HUES48 (cell line): Measurements from ENCODE around the gene LIPG.

Experiments used
- H3K27ac ChIP-seq: one replicate; pipeline ENCODE4 v1.7.0; 2013; ENCODE audit warnings: low read depth, low read length, inconsistent platforms
- H3K27me3 ChIP-seq: 2 replicates; pipeline ENCODE4 v1.6.1; 2013; ENCODE audit warnings: mild to moderate bottlenecking, low read length; ENCODE audit not compliant: control insufficient read depth, insufficient read depth
- H3K36me3 ChIP-seq: 2 replicates; pipeline ENCODE4 v1.6.1; 2013; ENCODE audit warnings: low read length; ENCODE audit not compliant: control insufficient read depth, insufficient read depth
- H3K4me1 ChIP-seq: 2 replicates; pipeline ENCODE4 v1.6.1; 2013; ENCODE audit warnings: mild to moderate bottlenecking, low read length; ENCODE audit not compliant: control insufficient read depth, insufficient read depth
- H3K4me3 ChIP-seq: 2 replicates; pipeline ENCODE4 v1.5.1; 2013; ENCODE audit warnings: mild to moderate bottlenecking, low read depth, low read length
- H3K9ac ChIP-seq: 2 replicates; pipeline ENCODE4 v1.6.1; 2013; ENCODE audit warnings: mild to moderate bottlenecking, low read depth, low read length, moderate library complexity
- H3K9me3 ChIP-seq: 2 replicates; pipeline ENCODE4 v1.6.1; 2013; ENCODE audit warnings: low read length; ENCODE audit not compliant: control insufficient read depth, insufficient read depth

The LIPG gene

DNA sequence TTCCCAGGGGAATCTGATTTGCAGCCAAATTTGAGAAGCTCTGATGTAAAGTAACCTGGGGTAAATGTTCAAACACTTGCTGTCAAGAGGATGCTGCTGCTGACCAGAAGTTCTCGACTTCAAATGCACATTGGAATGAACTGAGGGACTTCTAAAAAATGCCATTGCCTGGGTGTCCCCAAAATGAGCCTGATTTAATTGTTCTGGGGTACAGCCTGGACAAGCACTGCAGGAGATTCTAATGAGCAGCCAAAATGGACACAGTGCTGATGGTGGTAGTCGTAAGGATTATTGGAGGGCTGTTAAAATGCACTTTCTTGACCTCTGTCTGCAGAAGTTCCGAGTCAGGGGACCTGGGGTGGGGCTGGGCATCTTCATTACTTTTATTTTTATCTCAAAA, 49.5 kb downstream of the LIPG start:
- Histone ChIP-seq H3K9me3 (no peaks in the 10 kb centered on the region), H3K27me3 (peaks cover 4% of the 10 kb centered on the region; the same call in 1 of the 2 replicates), H3K36me3 (no peaks in the 10 kb centered on the region), H3K4me3 (no peak overlapping the region), H3K9ac (no peak overlapping the region), H3K27ac (no peak overlapping the region), H3K4me1 (peaks cover 22% of the 10 kb centered on the region)

- Histone ChIP-seq H3K27me3 (peaks cover 4% of the 10 kb centered on the region; the same call in 1 of the 2 replicates), H3K9ac (0 out of 2 replicates have a peak overlapping the region, but pooled peaks have one; percentile 14), H3K4me1 (peaks cover 22% of the 10 kb centered on the region), H3K27ac (peak overlapping the region; percentile 87), H3K36me3 (no peaks in the 10 kb centered on the region), H3K9me3 (no peaks in the 10 kb centered on the region), H3K4me3 (peak overlapping the region; percentile 17)
These were observed 50.7 kb downstream of the LIPG start for GRCh38 chr18:49612515-49613033.

- Histone ChIP-seq H3K4me1 (peaks cover 22% of the 10 kb centered on the region), H3K27ac (peak overlapping the region; percentile 87), H3K36me3 (no peaks in the 10 kb centered on the region), H3K9ac (no peak overlapping the region), H3K4me3 (peak overlapping the region; percentile 24), H3K27me3 (peaks cover 4% of the 10 kb centered on the region; the same call in 1 of the 2 replicates), H3K9me3 (no peaks in the 10 kb centered on the region)
These were observed 51.3 kb downstream of the LIPG start for GRCh38 chr18:49613141-49613640.

DNA sequence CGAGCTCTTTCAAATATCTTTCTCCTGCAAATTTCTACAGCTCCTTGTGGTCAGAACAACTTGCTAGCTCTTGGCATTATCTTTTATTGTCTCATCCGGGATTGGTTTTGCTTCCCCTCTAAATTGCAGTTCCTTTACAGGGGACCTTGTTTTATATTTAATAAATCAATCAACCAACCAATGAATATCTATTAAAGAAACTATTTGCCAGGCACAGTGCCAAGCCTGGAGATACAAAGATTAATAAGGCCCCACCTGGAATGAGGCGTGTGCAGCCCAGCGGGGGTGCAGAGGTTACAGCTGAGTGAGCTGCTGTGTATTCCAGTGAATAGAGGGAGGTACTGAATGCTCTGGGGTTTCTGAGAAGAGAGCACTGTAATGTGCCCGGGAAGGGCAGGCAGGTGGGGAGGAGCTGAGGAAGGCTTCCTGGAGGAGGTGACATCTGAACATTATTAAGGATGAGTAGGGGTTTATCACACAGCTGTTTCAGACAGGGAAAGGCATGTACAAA, 51.8 kb downstream of the LIPG start:
- H3K4me1 ChIP-seq, result peaks cover 22% of the 10 kb centered on the region
- peak overlapping the region; percentile 24 for H3K4me3 ChIP-seq
- H3K9ac ChIP-seq, result no peak overlapping the region
- H3K27ac ChIP-seq, result peak overlapping the region; percentile 87
- peaks cover 4% of the 10 kb centered on the region; the same call in 1 of the 2 replicates for H3K27me3 ChIP-seq
- H3K9me3 ChIP-seq, result no peaks in the 10 kb centered on the region
- H3K36me3 ChIP-seq, result no peaks in the 10 kb centered on the region

- no peak overlapping the region for H3K4me3 ChIP-seq
- no peaks in the 10 kb centered on the region for H3K9me3 ChIP-seq
- H3K27ac ChIP-seq, result no peak overlapping the region
- H3K4me1 ChIP-seq, result peaks cover 22% of the 10 kb centered on the region
- H3K27me3 ChIP-seq, result peaks cover 4% of the 10 kb centered on the region; the same call in 1 of the 2 replicates
- no peaks in the 10 kb centered on the region for H3K36me3 ChIP-seq
- H3K9ac ChIP-seq, result no peak overlapping the region
These were observed 54.9 kb downstream of the LIPG start for GRCh38 chr18:49616618-49617328.

GRCh38 chr18:49617329-49617695, 55.5 kb downstream of the LIPG start:
- no peaks in the 10 kb centered on the region for H3K9me3 ChIP-seq
- peaks cover 17% of the 10 kb centered on the region for H3K4me1 ChIP-seq
- no peaks in the 10 kb centered on the region for H3K36me3 ChIP-seq
- no peak overlapping the region for H3K27ac ChIP-seq
- no peak overlapping the region for H3K9ac ChIP-seq
- no peak overlapping the region for H3K4me3 ChIP-seq
- H3K27me3 ChIP-seq, result peaks cover 4% of the 10 kb centered on the region; the same call in 1 of the 2 replicates

DNA sequence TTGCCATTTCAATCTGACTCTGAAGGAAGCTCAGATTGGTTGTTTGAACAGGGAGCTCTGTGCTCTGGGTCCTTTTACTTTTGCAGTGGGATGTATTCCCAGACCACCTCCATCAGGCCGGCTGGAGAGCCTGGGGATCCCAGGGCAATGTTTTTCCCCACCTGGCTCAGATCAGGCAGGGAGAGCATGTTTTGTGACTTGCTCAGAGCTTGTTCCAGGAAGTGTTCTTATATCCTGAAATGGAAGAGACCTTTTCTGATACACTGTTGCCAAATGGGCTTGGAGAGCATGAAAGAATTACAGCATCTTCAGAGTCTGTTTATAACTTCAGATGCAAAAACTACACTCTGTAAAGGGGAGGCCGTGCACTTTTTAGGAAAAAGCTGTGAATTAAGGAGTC, 56.0 kb downstream of the LIPG start:
- Histone ChIP-seq H3K9me3 (no peaks in the 10 kb centered on the region), H3K36me3 (no peaks in the 10 kb centered on the region), H3K4me3 (no peak overlapping the region), H3K27me3 (peaks cover 4% of the 10 kb centered on the region; the same call in 1 of the 2 replicates), H3K27ac (no peak overlapping the region), H3K9ac (no peak overlapping the region), H3K4me1 (peaks cover 11% of the 10 kb centered on the region)

DNA sequence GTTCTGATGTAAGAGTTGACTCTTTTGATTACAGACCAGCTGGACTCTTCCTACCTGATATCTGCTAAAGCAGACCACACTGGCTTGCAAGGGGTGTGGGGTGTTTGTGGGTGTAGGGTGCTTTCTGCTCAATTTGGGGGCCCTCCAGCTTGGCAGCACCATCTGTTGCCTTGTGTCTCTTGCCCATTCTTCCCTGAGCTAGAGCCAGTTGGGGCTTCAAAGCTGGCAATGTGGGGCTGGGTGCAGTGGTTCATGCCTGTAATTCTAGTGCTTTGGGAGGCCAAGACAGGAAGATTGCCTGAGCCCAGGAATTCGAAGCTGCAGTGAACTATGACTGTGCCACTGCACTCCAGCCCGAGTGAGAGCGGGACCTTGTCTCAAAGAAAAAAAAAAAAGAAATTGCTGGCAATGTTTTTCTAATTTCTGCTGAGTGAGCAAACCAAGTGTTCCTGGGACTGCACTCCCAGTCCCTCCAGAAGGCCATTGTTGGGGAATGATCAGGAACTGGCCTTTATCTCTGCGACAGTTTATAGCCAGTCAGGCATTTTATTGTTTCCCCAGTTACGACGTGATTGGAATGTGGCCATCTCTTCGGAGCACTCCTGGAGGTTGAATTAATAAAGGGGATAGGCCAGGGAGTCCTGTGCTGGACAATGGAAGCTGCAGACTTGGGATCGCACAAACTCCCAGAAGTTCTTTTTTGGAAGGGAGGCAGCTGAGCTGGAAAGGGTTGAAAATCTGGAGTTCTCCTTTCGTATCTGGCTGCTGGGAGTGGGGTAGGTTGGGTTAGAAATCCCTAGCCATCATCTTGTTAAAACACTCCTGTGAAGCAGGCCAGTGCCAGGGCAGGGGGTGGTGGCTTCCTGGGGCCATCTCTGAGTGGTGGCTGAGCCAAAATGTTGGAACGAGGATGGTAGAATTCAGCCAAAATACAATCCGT, 57.2 kb downstream of the LIPG start:
- Histone ChIP-seq H3K9ac (no peak overlapping the region), H3K36me3 (no peaks in the 10 kb centered on the region), H3K4me3 (no peak overlapping the region), H3K27ac (no peak overlapping the region), H3K9me3 (no peaks in the 10 kb centered on the region), H3K4me1 (peaks cover 2% of the 10 kb centered on the region), H3K27me3 (peaks cover 4% of the 10 kb centered on the region; the same call in 1 of the 2 replicates)

GRCh38 chr18:49619801-49620200, 57.9 kb downstream of the LIPG start:
- Histone ChIP-seq H3K27me3 (peaks cover 4% of the 10 kb centered on the region; the same call in 1 of the 2 replicates), H3K4me1 (no peaks in the 10 kb centered on the region), H3K36me3 (no peaks in the 10 kb centered on the region), H3K4me3 (no peak overlapping the region), H3K9me3 (no peaks in the 10 kb centered on the region), H3K27ac (no peak overlapping the region), H3K9ac (no peak overlapping the region)

DNA sequence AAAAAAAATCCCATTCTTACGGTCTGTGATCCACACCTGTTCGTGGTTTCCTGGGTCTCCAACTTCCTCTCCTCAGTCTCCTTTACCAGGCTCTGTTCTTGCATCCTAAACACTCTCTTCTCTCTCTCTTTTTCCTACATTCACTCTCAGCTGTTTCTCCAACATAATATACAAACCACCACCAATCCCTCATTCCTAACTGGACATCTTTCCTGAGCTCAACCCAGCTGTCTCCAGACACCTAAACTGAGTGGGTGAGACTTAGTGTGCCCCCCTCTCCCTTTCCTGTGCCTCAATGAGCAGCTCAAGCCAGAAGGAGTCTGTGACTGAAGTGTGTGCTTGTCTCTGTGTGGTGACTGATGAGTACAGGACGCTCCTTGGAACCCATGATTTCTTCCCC, 59.4 kb downstream of the LIPG start:
- Histone ChIP-seq H3K36me3 (no peaks in the 10 kb centered on the region), H3K4me1 (no peaks in the 10 kb centered on the region), H3K9ac (no peak overlapping the region), H3K9me3 (no peaks in the 10 kb centered on the region), H3K27ac (no peak overlapping the region), H3K27me3 (no peaks in the 10 kb centered on the region; the same call in 1 of the 2 replicates), H3K4me3 (no peak overlapping the region)
